Cardiac atrium fibroblast (primary cell): Measurements from ENCODE around the gene MAF. TPM values are rescaled to one million over a fixed set of nuclear protein-coding genes. Genes with fewer than 3 reads are reported as not detected.

Experiments
- total RNA-seq: library from RNA; depleted of rRNA; stranded (reverse); fragments of >200 nt; gene quantifications from 2 replicates; pipeline ENCODE4 v1.2.3, GENCODE V29; 2015

MAF gene
- total RNA-seq, result 0.72 and 1.1 TPM in 2 replicates

GRCh38 chr16:79600638-79601091 is at the start of gene MAF:
Gene MAF (minus strand): TSS chr16:79600737. CDS start chr16:79599902, 835 bp downstream.

